K562 (cell line): ENCODE data around the gene SLX9. TPM values are rescaled to one million over a fixed set of nuclear protein-coding genes. Genes with fewer than 3 reads are reported as not detected.

Experiments
- ATAC-seq: fragments of 200-7000 bp; cut with Tn5 transposase; 3 replicates; pipeline ENCODE4 v1.9.1; 2020; ENCODE audit warnings: moderate library complexity
- BruUV-seq: library from RNA; stranded (reverse); fragments of 400-500 nt; replicated peaks from 2 replicates; lab custom pipeline; 2021; lab: Mats Ljungman, UMichigan
- CTCF ChIA-PET: fragments of 300-600 bp; formaldehyde crosslinking; extraction: SDS; loops from one replicate; lab custom pipeline; 2021; ENCODE audit warnings: low intra/inter-chr PET ratio; lab: Yijun Ruan, JAX
- POLR2A ChIA-PET: fragments of 300-600, 350-650 bp; sonication (Branson Sonifier 250); formaldehyde crosslinking; extraction: SDS; loops from one replicate; lab custom pipeline; 2021; ENCODE audit warnings: antibody characterized with exemption, inconsistent platforms; lab: Yijun Ruan, JAX
- DNase-seq, 4 experiments: peaks; one replicate each; pipeline versions ENCODE4 v3.0.0 to v3.0.0-alpha.2; 2011 to 2018; ENCODE audit warnings: low spot score in 3 of 4, mixed read lengths in 3 of 4; ENCODE audit errors: extremely low read depth in 1 of 4
- FAIRE-seq: peaks from 2 replicates; lab custom pipeline; 2011; peaks lifted over from hg19 to GRCh38; lab: Jason Lieb, UNC
- H2AFZ ChIP-seq: 2 replicates; pipeline ENCODE4 v1.6.0; 2011; ENCODE audit warnings: low read depth, low read length, control low read depth, inconsistent platforms
- H3K27ac ChIP-seq: fragments of 200-600 bp; 3 replicates; pipeline ENCODE4 v1.8.0; 2011; ENCODE audit warnings: low read depth, mild to moderate bottlenecking, control low read depth, inconsistent platforms, low read length, moderate library complexity, mixed read lengths; ENCODE audit errors: extremely low read depth
- H3K27me3 ChIP-seq, 2 experiments: fragments of 300-600 bp in 1 of 2; 2 replicates in 1 of 2; 3 replicates in 1 of 2; pipeline versions ENCODE4 v1.6.0 to v1.8.0; 2011; ENCODE audit warnings: inconsistent platforms in 2 of 2, low read length in 2 of 2, mild to moderate bottlenecking in 1 of 2, mixed read lengths in 1 of 2, moderate library complexity in 1 of 2; ENCODE audit not compliant: control insufficient read depth in 2 of 2, insufficient read depth in 2 of 2
- H3K36me3 ChIP-seq: fragments of 300-600 bp; 3 replicates; pipeline ENCODE4 v1.8.0; 2011; ENCODE audit warnings: mild to moderate bottlenecking, low read length, inconsistent platforms; ENCODE audit not compliant: control insufficient read depth, insufficient read depth
- H3K4me1 ChIP-seq, 2 experiments: fragments of 200-600 bp in 1 of 2; replicated peaks in 1 of 2; 2 replicates in 1 of 2; 3 replicates in 1 of 2; pipeline versions ENCODE4 v1.5.1 to v1.8.0; 2011; ENCODE audit warnings: inconsistent platforms in 2 of 2, low read length in 2 of 2, mild to moderate bottlenecking in 1 of 2, mixed read lengths in 1 of 2, moderate library complexity in 1 of 2; ENCODE audit not compliant: control insufficient read depth in 2 of 2, insufficient read depth in 2 of 2
- H3K4me2 ChIP-seq: 2 replicates; pipeline ENCODE4 v1.6.1; 2011; ENCODE audit warnings: low read length, control low read depth, inconsistent platforms, mixed read lengths; ENCODE audit not compliant: insufficient read depth
- H3K4me3 ChIP-seq: fragments of 200-600 bp; sonication (generic), shearing (Covaris generic); 2 replicates; pipeline ENCODE4 v1.5.1; 2016; ENCODE audit warnings: control low read depth, inconsistent platforms
- H3K79me2 ChIP-seq: fragments of 200-600 bp; 3 replicates; pipeline ENCODE4 v1.8.0; 2011; ENCODE audit warnings: low read length, inconsistent platforms; ENCODE audit not compliant: control insufficient read depth, insufficient read depth
- H3K9ac ChIP-seq, 2 experiments: 2 replicates each; pipeline versions ENCODE4 v1.6.0 to v1.6.1; 2011; ENCODE audit warnings: low read depth in 2 of 2, low read length in 2 of 2, control low read depth in 1 of 2, inconsistent platforms in 1 of 2, mild to moderate bottlenecking in 1 of 2, mixed read lengths in 1 of 2; ENCODE audit not compliant: insufficient read depth in 1 of 2
- H3K9me1 ChIP-seq: one replicate; pipeline ENCODE4 v1.6.0; 2011; ENCODE audit warnings: inconsistent platforms, mild to moderate bottlenecking, low read length, moderate library complexity; ENCODE audit not compliant: control insufficient read depth, insufficient read depth
- H3K9me3 ChIP-seq: replicated peaks from 2 replicates; pipeline ENCODE4 v1.5.1; 2011; ENCODE audit warnings: low read depth, low read length, inconsistent platforms; ENCODE audit not compliant: control insufficient read depth, insufficient read depth
- H4K20me1 ChIP-seq: replicated peaks from 2 replicates; pipeline ENCODE4 v1.6.1; 2011; ENCODE audit warnings: low read length, inconsistent platforms, mixed read lengths; ENCODE audit not compliant: control insufficient read depth, insufficient read depth
- CHD1 ChIP-seq: fragments of 200-600 bp; sonication (generic); IDR thresholded peaks from one replicate; pipeline ENCODE4 v1.6.1; 2012; ENCODE audit warnings: mild to moderate bottlenecking, moderate library complexity, low read length, inconsistent platforms
- WGBS: fragments of 100-300 bp; shearing (Covaris generic); methylation state at CpG from one replicate; pipeline ENCODE4 v1.1.6; 2016; ENCODE audit warnings: low coverage, mixed read lengths; ENCODE audit not compliant: insufficient coverage; ENCODE audit errors: missing lambda C conversion rate; 5-methylcytosine and 5-hydroxymethylcytosine counted together
- in situ Hi-C: fragments of 300-500 bp; cut with MboI; formaldehyde crosslinking; loops from 4 replicates; pipeline ENCODE4 v1.15.0; 2018; ENCODE audit warnings: inconsistent platforms, mixed read lengths
- intact Hi-C: fragments of 100-400 bp; cut with micrococcal nuclease; formaldehyde crosslinking; loops from 2 replicates; pipeline ENCODE4 v1.14.2; 2022
- polyA plus RNA-seq, 8 experiments: library from polyadenylated mRNA; depleted of rRNA in 4 of 8; stranded (reverse) in 5 of 8; unstranded in 3 of 8; fragments of >200 nt; fragmentation: Nextera tagmentation in 2 of 8; fragmentation: Illumina TruSeq in 1 of 8; extraction: Ambion mirVana in 2 of 8; extraction: Trizol in 1 of 8; gene quantifications; 2 replicates each; pipeline versions ENCODE4 v1.2.1 to v1.2.3, GENCODE V29; 2011 to 2014; ENCODE audit warnings: inconsistent platforms in 1 of 8, missing spikeins in 1 of 8
- total RNA-seq, 7 experiments: library from RNA; depleted of rRNA in 6 of 7; stranded (reverse); fragments of >200 nt in 6 of 7; fragmentation: Illumina TruSeq in 2 of 7; extraction: Trizol in 2 of 7; gene quantifications; 2 replicates each; pipeline versions ENCODE4 v1.2.1 to v1.2.3, GENCODE V29; 2011 to 2021; ENCODE audit warnings: low replicate concordance in 1 of 7
- TF ChIP-seq, protein P1 (sequence below): fragments of 450-650 bp; IDR thresholded peaks from 2 replicates; pipeline ENCODE4 v1.6.1; 2016

The SLX9 gene
- total and polyA plus RNA-seq, 9 of the 15 experiments (the other 6 are each of a cell fraction or from before 2014, with no cell fraction given) = 1.2 to 75.5 (median 16.5) TPM

DNA sequence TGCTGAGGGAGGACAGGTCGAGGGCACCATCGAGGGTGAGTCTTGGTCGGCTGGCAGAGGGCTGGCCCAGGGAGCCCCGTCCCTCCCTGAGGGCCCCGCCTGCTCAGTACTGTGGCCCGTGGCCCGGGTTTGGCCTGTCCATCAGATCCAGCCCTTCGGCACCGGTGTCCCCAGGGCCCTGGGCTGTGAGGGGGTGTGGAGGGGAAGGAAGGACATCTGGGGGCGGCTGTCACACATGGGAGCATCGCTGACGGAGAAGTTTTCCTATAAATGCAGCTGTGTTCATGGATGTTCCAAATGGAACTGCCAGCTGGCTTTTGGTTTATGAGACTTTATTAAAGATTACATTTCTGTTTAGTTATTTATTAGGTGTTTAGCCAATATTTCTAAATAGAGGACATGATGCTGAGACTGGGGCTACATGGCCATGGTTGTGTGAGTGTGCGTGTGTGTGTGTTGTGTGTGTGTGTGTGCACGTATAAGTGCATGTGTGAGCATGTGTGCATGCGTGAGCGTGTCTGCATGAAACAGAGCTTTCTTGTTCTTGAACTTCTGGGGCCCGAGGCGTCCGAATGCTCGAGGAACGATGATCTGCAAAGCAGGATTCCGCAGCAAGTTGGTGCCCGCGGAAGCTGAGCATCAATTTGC is 54.3 kb downstream of the SLX9 start:
- H3K4me1 ChIP-seq = peaks cover 0 to 75% of the 10 kb centered on the region in 2 experiments; a peak in 1 of 5 replicates
- no peak overlapping the region for H2AFZ ChIP-seq
- POLR2A ChIA-PET = interaction anchor here (0.6 to 0.7 kb wide), 2 partner anchors 15 to 206 kb away, joined by 3 read pairs; no protein-coding TSS in a partner anchor
- DNase-seq (no peak), ATAC-seq (no peak), FAIRE-seq (no peak)
- no peak overlapping the region for H3K4me2 ChIP-seq
- H3K79me2 ChIP-seq = no peaks in the 10 kb centered on the region
- TF ChIP-seq, protein P1, sequence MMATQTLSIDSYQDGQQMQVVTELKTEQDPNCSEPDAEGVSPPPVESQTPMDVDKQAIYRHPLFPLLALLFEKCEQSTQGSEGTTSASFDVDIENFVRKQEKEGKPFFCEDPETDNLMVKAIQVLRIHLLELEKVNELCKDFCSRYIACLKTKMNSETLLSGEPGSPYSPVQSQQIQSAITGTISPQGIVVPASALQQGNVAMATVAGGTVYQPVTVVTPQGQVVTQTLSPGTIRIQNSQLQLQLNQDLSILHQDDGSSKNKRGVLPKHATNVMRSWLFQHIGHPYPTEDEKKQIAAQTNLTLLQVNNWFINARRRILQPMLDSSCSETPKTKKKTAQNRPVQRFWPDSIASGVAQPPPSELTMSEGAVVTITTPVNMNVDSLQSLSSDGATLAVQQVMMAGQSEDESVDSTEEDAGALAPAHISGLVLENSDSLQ = 0 out of 2 replicates have a peak, but pooled peaks have one; percentile 16
- no peak for TF ChIP-seq CHD1
- H3K36me3 ChIP-seq = no peaks in the 10 kb centered on the region
- no peaks in the 10 kb centered on the region for H3K9me3 ChIP-seq
- WGBS = 17% methylated on average over 24 of the region's 24 CpGs
- H3K4me3 ChIP-seq = no peak overlapping the region
- CTCF ChIA-PET = no interaction called here
- peaks cover 42% of the 10 kb centered on the region for H4K20me1 ChIP-seq
- no peak overlapping the region for H3K27ac ChIP-seq
- no peak overlapping the region for H3K9ac ChIP-seq
- in situ Hi-C loops = no loop called here
- BruUV-seq = no TSS peak
- peaks cover 4% of the 10 kb centered on the region for H3K9me1 ChIP-seq
- H3K27me3 ChIP-seq = peaks cover 27 to 91% of the 10 kb centered on the region in 2 experiments; a peak in 4 of 5 replicates
- intact Hi-C loops = no loop called here
